HCT116 (cell line): ENCODE measurements around the gene SOBP.

Source experiments
- CTCF ChIP-seq, 3 experiments: fragments of 200-600 bp in 1 of 3; sonication (generic) in 1 of 3; IDR thresholded peaks in 2 of 3; conservative IDR thresholded peaks in 1 of 3; 2 replicates each; pipeline ENCODE4 v1.5.1; 2012 to 2017; ENCODE audit warnings: low read depth in 2 of 3, low read length in 2 of 3, antibody characterized with exemption in 1 of 3, borderline replicate concordance in 1 of 3, control low read depth in 1 of 3, mild to moderate bottlenecking in 1 of 3, mixed read lengths in 1 of 3, mixed run types in 1 of 3, moderate library complexity in 1 of 3; ENCODE audit not compliant: insufficient read depth in 1 of 3
- EZH2phosphoT487 ChIP-seq: fragments of 200-600 bp; IDR thresholded peaks from 2 replicates; pipeline ENCODE4 v1.6.1; 2018; ENCODE audit warnings: antibody characterized with exemption, borderline replicate concordance
- FOSL1 ChIP-seq: IDR thresholded peaks from 2 replicates; pipeline ENCODE4 v1.6.1; 2012; ENCODE audit warnings: low read depth
- MAX ChIP-seq: IDR thresholded peaks from 2 replicates; pipeline ENCODE4 v1.6.1; 2012
- POLR2A ChIP-seq: IDR thresholded peaks from 2 replicates; pipeline ENCODE4 v1.7.0; 2011; ENCODE audit warnings: borderline replicate concordance; ENCODE audit not compliant: insufficient read depth, insufficient read length; ENCODE audit errors: extremely low read depth
- RAD21 ChIP-seq: IDR thresholded peaks from 2 replicates; pipeline ENCODE4 v1.6.1; 2012; ENCODE audit warnings: low read depth, mild to moderate bottlenecking
- REST ChIP-seq: IDR thresholded peaks from 2 replicates; pipeline ENCODE4 v1.6.1; 2012; ENCODE audit warnings: low read depth
- SRF ChIP-seq: IDR thresholded peaks from 2 replicates; pipeline ENCODE4 v1.6.1; 2012; ENCODE audit warnings: low read depth
- YY1 ChIP-seq: IDR thresholded peaks from 2 replicates; pipeline ENCODE4 v1.6.1; 2011; ENCODE audit warnings: low read length, low read depth, moderate library complexity, mild to moderate bottlenecking; ENCODE audit not compliant: insufficient replicate concordance; ENCODE audit errors: extremely low read depth

- no peak for TF ChIP-seq MAX
- no peak for TF ChIP-seq POLR2A
- TF ChIP-seq REST = no peak
- TF ChIP-seq SRF = no peak
- no peak for TF ChIP-seq EZH2phosphoT487
- TF ChIP-seq CTCF (IDR thresholded peaks at IDR 0.05 in 2 of 3, conservative IDR thresholded peaks at IDR 0.05 in 1 of 3; ENCODE audit: borderline replicate concordance in 1 of 3, insufficient read depth in 1 of 3, low read depth in 2 of 3, low read length in 2 of 3) = no peak
- TF ChIP-seq YY1 = no peak
- TF ChIP-seq FOSL1 = no peak
- TF ChIP-seq RAD21 = no peak
Measured at GRCh38 chr6:107495971-107496370, 6.1 kb downstream of the SOBP start.
